Left renal pelvis (tissue), 4 donors: ENCODE results near the gene STIM1. TPM values are rescaled to one million over a fixed set of nuclear protein-coding genes. Genes with fewer than 3 reads are reported as not detected.
"Not testable (repeated sequence)": the region's sequence is repeated elsewhere in the genome, so short reads cannot be mapped to it uniquely, and the experiment has no call there.

Experiments
- DNase-seq, 4 donors: peaks; one replicate each; pipeline ENCODE4 v3.0.0-alpha.2; 2013; ENCODE audit warnings: low read depth in 4 of 4, low spot score in 3 of 4
- polyA plus RNA-seq, 4 donors: library from polyadenylated mRNA; unstranded; fragments of 120-200 nt; gene quantifications; one replicate each; pipeline ENCODE4 v1.2.1, GENCODE V29; 2013; ENCODE audit not compliant: insufficient read length in 4 of 4

The STIM1 gene
- polyA plus RNA-seq: 10 to 100 TPM; 30.4 to 68.4 (median 37.2) TPM

DNA sequence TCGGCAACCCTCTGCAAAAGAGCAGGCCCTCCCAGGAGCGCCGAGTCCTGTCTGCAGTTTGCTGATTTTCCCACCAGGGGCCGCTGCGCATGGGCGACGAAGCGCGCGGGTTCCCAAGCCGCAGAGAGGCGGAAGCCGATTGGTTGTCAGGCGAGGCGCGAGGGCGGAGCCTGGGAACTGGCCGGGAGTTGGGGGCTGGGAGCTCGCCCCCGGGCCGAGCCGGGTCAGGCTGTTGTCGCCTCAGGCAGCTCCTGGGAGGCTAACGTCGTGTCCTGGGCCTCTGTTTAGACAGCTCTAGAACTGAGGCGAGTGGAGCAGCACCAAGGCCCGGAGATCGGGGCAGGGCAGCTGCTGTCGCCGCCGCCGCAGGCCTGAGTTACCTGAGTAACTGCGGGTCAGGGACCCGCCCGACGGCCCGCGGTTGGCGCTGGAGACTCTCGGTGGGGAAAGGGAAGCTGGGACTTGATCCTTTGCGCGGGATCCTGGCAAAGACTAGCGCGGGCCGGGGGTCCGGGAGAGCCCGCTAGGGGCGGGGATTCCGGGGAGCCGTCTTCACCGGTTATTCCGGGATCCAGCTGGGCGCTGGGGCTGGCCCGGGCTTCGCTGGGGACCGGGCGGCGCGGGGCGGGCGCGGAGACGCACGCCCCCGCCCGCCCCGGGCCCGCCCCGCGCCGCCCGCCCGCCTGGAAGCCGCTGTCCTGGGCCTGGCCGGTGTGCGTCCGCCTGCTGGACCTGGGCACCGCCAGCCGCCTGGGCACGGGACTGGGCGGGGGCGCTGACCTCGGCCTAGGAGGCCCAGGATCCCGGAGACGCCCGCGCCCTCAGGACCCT is at the start of gene STIM1:
Gene STIM1, plus strand, starts transcription at position 688 of the 831 bp plus-strand sequence. CDS start 607 bp downstream, outside the sequence.
- DNase-seq: peak; percentile 85 to 88 (median 88)

DNA sequence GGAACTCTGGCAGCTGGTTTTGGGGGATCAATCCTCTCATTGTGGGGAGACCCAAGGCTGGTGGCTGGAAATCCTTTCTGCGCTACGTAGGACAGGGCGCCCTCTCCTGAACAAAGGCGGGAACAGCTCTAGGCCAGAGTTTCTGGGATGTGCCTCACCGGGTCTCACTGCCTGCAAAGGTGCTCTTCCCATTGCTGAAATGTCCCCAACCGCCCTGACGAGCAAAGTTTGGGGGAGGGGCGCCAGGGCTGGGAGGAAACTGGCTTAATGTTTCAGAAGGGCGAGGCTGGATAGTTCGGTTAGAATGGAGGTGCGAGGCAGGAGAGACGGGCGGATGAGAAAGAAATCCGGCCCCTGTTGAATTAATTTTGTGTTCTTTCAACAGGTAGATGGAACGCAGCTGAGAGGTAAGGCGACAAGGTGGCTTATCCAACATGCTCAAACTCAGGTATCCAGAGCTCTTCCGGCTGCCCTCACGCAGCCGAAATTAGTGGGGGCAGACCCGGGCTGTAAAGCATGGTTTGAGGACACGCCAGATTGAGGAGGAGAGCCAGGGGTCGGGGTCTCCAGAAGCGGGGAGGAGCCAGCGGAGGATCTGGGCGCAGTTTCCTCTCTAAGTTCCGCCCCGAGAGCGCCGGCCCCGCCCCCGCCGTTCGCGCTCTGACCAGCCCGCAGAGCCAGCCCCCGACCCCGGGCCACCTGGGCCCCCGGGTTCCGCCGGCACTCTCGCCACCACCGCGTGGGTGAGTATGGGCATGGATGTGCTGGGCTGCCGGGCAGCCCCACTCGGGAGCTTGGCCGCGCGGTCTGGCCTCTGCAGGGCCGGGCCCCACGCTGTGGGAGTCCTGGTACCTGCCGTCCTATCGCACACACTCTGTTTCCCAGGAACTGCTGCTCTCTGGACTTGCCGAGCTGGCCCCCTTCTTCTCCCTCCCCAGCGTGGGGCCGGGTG is 47.3 kb upstream of the STIM1 start, which contains the start of gene PGAP2:
Gene PGAP2, plus strand, starts transcription at position 652 of the 952 bp plus-strand sequence. CDS start 2,700 bp downstream, outside the sequence.
- DNase-seq: peak in 2 of 4 donors; percentile 39 to 55

DNA sequence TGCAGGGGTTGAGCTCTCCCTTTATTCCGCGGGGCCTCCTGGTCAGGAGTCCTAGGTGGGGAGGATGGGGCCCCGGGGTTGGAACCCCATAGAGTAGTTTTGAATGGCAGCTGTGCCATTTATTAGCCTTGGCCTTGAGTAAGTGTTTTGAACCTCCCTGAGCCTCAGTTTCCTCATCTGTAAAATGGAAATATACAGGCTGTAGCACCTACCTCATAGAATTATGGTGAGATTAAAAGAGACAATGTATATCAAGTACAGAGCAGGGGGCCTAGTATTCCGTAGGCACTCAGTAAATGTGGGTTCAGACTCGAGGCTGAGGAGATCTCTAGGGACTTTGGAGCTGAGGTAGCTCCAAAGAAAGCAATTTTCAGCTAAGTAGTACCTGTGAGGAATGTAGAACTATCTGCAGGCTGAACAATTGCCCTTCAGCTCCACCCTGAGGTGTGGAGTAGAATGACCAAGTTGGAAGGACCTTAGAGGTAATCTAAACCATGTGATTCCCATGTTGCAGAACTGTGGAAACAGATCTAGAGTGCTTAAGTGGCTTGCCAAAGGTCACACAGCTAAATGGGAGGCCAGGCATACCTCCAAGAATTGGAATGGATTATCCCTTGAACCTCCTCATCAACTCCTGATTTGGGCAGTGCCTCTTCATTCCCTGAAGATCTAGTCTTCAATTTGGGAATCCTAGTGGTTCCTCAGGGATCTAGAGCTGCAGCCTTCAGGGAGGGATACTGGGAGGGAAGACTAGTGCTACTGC is 46.4 kb upstream of the STIM1 start:
- peak in 1 of 4 donors; percentile 20 for DNase-seq

DNA sequence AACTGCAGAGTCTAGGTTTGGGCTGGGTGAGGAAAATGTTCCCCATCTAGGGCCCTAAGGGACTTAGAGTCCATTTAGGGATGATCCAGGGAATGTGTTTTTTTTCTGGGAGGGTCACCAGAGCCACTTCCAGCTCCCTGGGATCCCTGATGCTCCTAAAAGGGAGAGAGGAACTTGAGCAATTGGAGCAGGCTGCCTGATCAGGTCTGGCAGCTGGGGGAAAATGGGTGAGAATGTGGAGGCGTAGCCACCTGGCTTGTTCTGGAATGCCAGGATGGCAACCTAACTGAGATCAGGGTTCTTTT is 45.9 kb upstream of the STIM1 start:
- no peak for DNase-seq

DNA sequence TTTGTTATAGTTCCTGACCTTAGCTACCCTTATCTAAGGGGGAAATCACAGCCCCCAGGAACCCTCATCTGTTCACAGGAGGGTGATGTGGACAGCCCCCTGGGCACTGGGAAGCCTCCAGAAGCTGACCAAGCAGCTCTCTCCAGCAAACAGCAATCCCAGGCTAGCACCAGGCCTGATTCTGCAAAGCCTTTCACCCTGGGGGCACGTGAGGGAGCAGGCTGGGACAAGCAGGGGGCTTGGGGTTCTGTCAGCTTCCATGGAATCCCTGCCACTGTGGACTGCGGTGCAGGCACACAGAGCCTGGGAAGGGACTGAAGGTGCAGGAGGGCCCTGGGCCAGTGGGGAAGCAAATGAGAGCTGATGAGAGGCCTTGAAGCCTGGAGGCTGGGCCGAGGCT is 45.0 kb upstream of the STIM1 start:
- DNase-seq: no peak

DNA sequence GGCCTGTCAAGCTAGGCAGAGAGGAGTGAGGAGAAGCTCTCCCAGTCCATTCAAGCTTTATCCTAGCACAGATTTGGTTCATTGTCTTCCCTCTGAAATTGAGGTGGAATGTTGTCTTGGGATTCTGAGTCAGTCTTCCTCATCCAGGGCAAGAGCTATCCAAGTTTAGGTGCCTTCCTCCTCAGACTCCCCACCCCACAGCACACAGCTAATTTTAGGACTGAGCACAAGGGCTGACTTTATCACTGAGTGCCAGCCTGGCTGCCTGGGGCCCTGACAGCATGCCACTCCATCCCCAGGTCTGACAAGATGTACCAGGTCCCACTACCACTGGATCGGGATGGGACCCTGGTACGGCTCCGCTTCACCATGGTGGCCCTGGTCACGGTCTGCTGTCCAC is 44.5 kb upstream of the STIM1 start:
- DNase-seq: no peak

DNA sequence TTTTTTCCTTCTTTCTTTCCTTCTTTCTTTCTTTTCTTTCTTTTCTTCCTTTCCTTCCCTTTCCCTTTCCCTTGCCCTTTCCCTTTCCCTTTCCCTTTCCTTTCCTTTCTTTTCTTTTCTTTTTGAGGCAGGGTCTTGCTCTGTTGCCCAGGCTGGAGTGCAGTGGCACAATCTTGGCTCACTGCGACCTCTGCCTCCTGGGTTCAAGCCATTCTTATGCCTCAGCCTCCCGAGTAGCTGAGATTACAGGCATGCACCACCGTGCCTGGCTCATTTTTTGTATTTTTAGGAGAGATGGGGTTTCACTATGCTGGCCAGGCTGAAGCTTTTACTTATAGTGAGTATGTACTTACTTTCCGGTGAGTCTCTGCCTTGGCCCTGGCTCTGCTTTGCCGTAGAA is 40.6 kb upstream of the STIM1 start:
- not testable (repeated sequence) for DNase-seq

DNA sequence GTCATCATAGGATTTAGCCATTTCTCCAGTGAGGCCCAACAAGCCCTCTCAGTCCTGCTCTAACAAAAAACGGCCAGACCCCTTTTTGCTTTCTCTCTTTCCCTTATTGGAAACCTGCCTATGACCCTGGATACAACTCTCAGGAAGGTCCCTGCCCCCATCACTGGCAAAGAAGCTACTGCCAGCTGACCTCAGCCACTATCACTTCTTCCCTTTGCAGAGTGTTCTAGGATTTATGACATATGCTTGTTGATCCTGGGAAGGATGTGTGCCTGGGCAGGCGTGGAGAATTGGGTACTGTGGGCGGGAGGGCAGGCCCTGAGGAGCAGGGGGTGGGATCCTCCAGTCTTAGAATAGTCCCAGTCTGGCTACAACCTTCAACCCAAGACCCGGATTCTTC is 39.6 kb upstream of the STIM1 start:
- no peak for DNase-seq

DNA sequence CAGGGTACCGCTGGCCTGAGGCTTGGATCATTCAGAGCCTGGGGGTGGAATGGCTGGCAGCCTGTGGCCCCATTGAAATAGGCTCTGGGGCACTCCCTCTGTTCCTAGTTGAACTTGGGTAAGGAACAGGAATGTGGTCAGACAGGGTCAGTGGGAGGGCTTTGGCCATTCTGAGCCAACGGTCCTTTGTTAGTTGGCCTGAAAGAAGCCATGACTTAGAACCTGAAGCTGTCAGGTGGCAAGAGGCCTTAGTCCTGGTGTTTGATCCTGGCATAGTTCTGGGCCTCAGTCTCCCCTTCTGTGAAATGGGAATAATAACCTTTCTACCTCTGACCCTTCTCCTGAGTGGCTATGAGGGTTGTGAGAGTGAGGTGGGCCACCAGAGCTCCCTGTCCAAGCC is 38.8 kb upstream of the STIM1 start:
- no peak for DNase-seq

DNA sequence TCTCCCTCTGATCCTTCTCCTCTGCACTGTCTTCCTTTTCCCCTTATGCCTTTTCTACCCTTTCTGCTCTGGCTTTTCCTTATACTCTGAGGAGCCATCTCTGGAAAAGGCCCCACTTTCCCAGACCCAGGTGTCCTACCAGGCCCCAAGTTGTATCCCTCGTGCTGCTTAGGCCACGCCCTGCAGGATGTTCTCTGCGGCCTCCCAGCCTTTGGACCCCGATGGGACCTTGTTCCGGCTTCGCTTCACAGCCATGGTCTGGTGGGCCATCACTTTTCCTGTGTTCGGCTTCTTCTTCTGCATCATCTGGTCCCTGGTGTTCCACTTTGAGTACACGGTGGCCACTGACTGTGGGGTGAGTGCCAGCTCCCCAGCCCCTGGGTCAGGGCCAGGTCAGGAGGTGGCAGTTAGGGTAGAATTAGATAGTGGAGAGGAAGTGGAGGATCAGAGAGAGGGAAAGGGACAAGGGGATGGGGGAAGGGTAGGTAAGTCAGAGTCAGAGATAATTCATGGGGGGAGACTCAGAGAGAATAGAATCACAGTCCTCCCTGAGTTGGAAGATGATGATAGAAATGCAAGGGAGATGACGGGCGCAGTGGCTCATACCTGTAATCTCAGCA is 38.2 kb upstream of the STIM1 start:
- no peak for DNase-seq

DNA sequence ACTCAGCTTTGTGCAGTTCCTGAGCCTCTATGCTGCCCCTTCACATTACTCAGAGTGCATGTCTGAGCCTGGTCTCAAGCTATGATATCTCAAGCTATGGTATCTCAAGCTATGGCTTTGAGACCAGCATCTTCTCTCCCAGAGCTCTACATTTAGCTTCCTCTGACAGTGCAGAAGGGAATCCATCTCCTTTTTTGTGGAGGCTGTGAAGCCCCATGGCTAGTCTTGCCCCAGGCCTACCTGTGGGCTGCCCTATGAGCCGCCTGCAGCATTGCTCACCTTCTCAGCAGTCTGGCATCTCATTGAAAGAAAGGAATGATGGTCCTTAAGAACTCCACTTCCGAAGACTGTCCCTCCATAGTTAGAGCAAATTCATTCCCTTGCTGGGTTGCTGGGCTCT is 34.5 kb upstream of the STIM1 start:
- DNase-seq: no peak

DNA sequence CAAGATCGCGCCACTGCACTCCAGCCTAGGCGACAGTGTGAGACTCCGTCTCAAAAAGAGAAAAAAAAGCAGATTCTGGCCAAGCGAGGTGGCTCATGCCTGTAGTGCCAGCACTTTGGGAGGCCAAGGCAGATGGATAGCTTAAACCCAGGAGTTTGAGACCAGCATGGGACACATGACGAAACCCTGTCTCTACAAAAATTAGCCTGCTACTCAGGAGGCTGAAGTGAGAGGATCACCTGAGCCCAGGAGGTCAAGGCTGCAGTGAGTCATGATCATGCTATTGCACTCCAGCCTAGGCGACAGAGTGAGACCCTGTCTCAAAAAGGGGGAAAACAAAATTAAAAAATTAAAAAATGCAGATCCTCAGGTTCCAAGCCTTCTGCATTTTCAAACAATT is 33.2 kb upstream of the STIM1 start:
- DNase-seq: no peak

DNA sequence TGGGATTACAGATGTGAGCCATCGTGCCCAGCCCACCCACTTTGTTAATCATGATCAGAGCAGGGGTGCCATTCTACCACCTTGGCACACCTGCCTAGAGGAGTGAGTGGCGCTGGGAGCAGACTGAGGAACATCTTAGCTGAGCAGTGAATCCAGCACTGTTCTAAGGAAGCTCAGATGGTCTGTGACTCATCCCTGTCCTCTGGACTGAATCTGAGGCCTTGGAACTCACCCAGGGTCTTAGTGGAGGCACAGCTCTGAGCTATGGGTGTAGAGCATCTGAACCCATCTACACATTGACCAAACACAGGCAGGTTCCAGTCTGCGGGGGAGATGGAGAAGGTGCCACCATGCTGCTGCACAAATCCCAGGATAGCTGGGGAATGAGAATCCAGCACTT is 32.2 kb upstream of the STIM1 start:
- no peak for DNase-seq

DNA sequence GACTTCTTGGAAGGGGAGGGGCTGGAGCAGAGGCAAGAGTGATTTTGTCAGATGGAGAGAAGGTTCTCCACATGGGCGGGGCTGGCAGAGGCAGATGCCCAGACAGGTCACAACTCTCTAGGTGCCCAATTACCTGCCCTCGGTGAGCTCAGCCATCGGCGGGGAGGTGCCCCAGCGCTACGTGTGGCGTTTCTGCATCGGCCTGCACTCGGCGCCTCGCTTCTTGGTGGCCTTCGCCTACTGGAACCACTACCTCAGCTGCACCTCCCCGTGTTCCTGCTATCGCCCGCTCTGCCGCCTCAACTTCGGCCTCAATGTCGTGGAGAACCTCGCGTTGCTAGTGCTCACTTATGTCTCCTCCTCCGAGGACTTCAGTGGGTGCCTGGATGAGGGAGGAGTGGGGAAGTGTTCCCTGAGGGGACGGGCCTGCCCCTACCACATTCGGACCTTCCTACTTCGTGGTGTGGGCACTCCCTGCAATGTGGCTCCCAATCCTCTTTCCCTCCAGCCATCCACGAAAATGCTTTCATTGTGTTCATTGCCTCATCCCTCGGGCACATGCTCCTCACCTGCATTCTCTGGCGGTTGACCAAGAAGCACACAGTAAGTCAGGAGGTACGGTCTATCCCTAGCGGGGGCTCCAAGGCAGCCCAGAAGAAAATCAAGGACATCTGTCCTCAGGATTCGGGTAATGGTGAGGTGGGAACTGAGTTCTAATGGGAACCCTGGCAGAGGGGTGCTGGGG is 31.5 kb upstream of the STIM1 start:
- no peak for DNase-seq

DNA sequence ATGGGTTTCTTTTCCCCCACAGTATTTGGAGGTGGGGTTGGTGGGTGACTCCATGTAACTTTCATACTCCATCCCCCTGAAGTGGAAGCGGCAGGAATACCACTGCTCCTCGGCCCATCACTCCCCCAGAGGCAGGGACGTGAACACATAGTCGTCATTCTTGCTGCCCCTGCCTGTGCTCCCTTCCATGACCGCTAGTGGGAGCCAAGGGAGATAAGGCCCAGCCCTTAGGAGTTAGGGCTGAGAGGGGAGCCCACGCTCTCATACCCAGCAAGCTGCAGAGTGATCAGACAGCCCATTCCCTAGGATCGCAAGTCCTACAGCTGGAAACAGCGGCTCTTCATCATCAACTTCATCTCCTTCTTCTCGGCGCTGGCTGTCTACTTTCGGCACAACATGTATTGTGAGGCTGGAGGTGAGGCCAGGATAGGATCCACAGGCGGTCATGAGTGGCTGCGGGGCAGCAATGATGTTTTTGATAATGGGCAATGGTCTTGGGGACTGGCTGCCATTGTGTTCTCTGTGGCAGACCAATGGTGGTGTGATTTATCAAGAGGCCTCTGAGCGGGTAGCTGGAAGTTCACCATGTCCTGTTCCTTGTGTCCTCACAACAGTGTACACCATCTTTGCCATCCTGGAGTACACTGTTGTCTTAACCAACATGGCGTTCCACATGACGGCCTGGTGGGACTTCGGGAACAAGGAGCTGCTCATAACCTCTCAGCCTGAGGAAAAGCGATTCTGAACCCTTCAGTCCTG is 30.6 kb upstream of the STIM1 start:
- DNase-seq: no peak

DNA sequence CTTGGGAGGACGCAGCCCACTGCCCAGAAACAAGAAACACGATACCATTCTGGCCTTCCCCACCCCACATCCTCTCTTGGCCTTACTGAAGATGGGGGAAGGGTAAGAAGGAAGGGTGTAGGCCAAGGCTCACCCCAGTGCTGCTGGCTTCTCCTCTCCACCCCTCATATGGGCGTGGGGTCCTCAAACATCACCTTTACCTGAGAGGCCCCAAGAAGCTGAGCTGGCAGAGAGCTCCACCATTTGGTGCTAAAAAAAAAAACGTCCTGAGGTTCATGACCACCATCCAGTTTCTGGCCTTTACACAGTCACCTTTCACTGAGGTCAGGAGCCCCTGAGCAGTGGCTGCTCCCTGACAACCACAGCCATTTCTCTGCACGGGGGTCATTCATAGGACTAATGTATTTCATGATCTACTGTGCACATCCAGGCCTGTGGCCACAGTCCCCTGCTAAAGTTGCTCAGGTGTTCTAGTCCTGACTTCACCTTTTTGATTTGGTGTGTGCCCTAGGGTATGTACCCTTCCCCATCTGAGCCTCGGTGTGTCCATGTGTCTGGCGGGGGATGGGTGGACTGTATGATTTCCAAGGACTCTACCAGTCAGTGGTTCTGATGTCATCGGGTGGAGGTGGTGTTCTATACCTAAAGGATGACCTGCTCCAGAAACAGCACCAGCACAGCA is 29.9 kb upstream of the STIM1 start:
- no peak for DNase-seq

DNA sequence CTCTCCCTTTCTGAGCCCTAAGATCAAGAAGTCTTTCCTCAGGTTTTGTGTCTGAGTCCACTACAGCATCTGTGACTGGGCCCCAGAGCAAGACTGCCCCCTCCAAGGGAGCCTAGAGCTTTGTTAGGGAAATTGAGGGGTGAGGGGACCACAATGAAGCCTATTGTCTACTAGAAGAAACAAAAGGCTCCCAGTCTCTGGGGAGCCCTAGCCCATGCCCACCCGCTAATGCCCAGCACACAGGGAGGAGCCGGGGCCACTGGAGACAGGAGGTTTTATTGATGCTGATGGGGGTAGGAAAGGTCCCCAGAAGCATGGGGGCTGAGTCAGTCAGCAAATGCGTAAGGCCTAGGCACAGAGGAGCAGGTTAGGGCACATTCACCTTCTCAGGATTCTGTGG is 28.7 kb upstream of the STIM1 start:
- DNase-seq: no peak

DNA sequence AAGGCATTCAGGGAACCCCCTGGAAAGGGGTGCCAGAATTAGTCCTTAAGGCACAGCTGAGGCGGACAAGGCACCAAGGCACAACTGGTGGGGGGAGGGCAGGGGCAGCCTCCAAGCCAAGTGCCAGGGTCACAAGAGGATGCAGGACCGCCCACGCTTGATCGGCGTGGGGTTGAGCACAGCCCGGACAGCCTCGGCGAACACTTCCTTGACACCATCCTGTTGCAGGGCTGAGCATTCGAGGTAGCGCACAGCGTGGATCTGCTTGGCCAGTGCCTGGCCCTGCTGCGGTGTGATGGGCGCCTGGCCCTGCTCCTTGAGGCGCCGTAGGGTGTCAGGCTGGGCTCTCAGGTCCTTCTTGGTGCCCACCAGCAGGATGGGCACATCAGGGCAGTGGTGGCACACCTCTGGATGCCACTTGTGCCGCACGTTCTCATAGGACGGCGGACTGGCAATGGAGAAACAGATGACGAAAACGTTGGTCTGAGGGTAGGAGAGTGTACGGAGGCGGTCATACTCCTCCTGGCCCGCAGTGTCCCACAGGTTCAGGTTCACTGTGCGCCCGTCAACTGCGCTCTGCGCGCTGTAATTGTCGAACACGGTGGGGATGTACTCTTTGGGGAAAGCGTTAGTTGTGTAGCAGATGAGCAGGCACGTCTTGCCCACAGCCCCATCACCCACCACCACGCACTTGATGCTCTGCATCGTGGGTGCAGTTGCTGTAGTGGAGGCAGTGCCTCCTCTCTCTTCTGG is 27.9 kb upstream of the STIM1 start:
- DNase-seq: no peak
